ENCODE measurements around the gene COQ10B.

The COQ10B gene

DNA sequence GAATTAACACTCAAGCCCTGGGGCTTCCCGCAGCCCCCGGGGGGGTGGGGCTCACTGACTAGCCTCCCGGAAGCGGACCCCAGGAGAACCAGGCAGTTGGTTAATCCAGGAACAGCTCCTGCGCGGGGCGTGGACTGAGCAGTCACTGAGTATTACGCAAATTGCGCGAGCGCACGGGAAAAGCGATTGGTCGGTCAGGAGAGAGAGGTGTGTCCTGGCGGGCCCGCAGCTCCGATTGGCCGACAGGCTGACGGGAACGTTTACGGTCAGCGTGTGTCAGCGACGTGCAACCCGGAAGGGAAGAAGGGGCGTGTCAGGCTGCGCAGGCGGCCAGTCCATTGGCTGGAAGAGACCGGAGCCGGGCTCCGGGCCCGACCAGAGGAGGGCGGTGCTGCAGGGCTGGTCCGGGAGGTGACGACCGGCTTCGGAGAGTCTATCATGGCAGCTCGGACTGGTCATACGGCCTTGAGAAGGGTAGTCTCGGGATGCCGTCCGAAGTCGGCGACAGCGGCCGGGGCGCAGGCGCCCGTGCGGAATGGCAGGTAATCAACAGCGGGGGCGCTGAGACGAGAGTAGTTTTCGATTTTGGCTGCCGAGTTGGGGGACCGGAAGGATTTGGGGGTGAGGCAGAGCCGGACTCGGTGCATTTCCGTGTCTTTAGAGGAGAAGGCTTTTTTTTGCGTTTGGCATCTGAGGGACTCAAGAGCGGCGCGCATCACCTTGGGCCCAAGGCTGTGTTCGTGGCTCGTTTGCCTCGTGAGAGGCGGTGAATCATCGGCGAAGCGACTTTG is at the start of gene COQ10B:
TSS of gene COQ10B (plus strand) at position 430 of the 791 bp plus-strand sequence. CDS start at position 439, 9 bp downstream.
- no peaks in the 10 kb centered on the region for H3K36me3 ChIP-seq (ENCODE audit: insufficient read depth, low read depth, low read length)
- peak within 1 kb of the TSS; percentile 83 for H3K9ac ChIP-seq (ENCODE audit: low read depth, low read length)
- H3K4me3 ChIP-seq (ENCODE audit: low read length): peak within 1 kb of the TSS; percentile 82
- H3K4me1 ChIP-seq (ENCODE audit: insufficient read depth, low read length): peaks cover 8% of the 10 kb centered on the region
- H3K27me3 ChIP-seq (ENCODE audit: insufficient read depth, low read length): no peaks in the 10 kb centered on the region
- H3K27ac ChIP-seq (ENCODE audit: low read length): peak within 1 kb of the TSS; percentile 1
- H3K9me3 ChIP-seq (ENCODE audit: insufficient read depth, low read depth, low read length): no peaks in the 10 kb centered on the region

DNA sequence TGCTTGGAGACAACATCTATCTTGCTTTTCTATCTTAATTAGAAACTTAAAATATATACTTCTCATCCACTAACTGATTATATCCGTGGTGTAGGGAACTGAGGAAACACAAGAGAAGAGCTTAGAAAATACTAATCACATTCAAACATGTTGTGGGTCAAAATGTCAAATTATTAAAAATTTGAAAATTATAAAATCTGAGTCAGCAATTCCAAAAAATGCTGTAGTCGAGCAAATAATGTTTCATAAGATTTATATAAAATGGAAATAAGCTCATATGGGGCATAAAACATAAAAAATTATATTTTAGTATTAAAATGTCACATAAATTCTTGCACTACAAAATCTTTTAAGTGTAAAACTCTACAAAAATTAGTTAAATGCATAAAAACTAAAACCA is 47.8 kb upstream of the COQ10B start:
- H3K9ac ChIP-seq (ENCODE audit: low read depth, low read length): no peak overlapping the region
- no peaks in the 10 kb centered on the region for H3K4me1 ChIP-seq (ENCODE audit: insufficient read depth, low read length)
- no peak overlapping the region for H3K27ac ChIP-seq (ENCODE audit: low read length)
- H3K9me3 ChIP-seq (ENCODE audit: insufficient read depth, low read depth, low read length): no peaks in the 10 kb centered on the region
- H3K4me3 ChIP-seq (ENCODE audit: low read length): no peak overlapping the region
- H3K27me3 ChIP-seq (ENCODE audit: insufficient read depth, low read length): no peaks in the 10 kb centered on the region
- peaks cover 100% of the 10 kb centered on the region for H3K36me3 ChIP-seq (ENCODE audit: insufficient read depth, low read depth, low read length)

DNA sequence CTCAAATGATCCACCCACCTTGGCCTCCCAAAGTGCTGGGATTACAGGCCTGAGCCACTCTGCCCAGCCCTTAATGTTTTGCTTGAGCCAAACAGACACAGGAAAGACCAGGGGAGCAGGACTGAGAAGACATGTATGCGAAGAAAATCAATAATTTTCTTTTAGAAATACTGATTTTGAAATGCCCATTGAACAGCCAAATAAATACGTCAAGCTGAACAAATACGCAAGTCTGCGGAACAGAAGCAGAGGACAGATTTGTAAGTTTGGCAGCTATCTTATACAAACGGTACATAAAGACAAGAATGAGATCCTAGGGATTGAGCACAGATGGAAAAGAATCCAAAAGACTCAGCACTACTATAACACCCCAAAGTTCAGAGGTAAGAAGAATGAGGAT is 39.3 kb upstream of the COQ10B start:
- Histone ChIP-seq H3K36me3 (ENCODE audit: insufficient read depth, low read depth, low read length) (peaks cover 93% of the 10 kb centered on the region), H3K9me3 (ENCODE audit: insufficient read depth, low read depth, low read length) (no peaks in the 10 kb centered on the region), H3K27ac (ENCODE audit: low read length) (no peak overlapping the region)

DNA sequence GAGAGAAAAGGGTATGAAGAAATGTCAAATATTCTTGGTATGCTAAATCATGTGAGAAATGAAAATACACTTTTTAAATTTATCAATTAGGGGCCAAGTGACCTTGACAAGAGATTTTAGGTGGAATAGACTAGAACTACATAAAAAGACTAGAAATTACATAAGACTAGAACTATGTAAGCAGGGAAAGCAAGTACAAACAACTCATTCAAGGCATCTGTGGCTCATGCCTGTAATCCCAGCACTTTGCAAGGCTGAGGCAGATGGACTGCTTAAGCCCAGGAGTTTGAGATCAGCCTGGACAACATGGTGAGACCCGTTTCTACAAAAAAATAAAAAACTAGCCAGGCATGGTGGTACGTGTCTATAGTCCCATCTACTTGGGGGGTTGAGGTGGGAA is 38.8 kb upstream of the COQ10B start:
- no peaks in the 10 kb centered on the region for H3K27me3 ChIP-seq (ENCODE audit: insufficient read depth, low read length)
- H3K4me1 ChIP-seq (ENCODE audit: insufficient read depth, low read length): no peaks in the 10 kb centered on the region
- H3K9me3 ChIP-seq (ENCODE audit: insufficient read depth, low read depth, low read length): no peaks in the 10 kb centered on the region
- no peak overlapping the region for H3K27ac ChIP-seq (ENCODE audit: low read length)
- H3K36me3 ChIP-seq (ENCODE audit: insufficient read depth, low read depth, low read length): peaks cover 93% of the 10 kb centered on the region
- no peak overlapping the region for H3K9ac ChIP-seq (ENCODE audit: low read depth, low read length)
- no peak overlapping the region for H3K4me3 ChIP-seq (ENCODE audit: low read length)

More for the DNA sequence above, 39.3 kb upstream of the COQ10B start:
- no peaks in the 10 kb centered on the region for H3K27me3 ChIP-seq (ENCODE audit: insufficient read depth, low read length)
- no peak overlapping the region for H3K4me3 ChIP-seq (ENCODE audit: low read length)
- H3K4me1 ChIP-seq (ENCODE audit: insufficient read depth, low read length): no peaks in the 10 kb centered on the region
- no peak overlapping the region for H3K9ac ChIP-seq (ENCODE audit: low read depth, low read length)

DNA sequence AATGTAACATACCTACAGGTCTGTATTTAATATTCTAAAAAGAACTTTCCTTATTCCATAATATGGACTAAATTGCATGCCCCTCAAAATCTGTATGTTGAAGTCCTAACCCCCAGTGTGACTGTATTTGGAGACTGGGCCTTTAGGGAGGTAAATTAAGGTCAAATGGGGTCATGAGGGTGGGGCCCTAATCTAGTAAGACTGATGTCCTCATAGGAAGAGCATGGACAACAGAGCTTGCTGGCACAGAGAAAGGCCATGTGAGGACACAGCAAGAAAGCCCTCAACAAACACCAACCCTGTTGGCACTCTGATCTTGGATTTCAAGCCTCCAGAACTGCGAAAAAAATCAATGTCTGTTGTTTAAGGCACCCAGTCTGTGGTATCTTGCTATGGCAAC is 37.1 kb upstream of the COQ10B start:
- no peaks in the 10 kb centered on the region for H3K4me1 ChIP-seq (ENCODE audit: insufficient read depth, low read length)
- H3K9ac ChIP-seq (ENCODE audit: low read depth, low read length): no peak overlapping the region
- peaks cover 93% of the 10 kb centered on the region for H3K36me3 ChIP-seq (ENCODE audit: insufficient read depth, low read depth, low read length)
- H3K27me3 ChIP-seq (ENCODE audit: insufficient read depth, low read length): no peaks in the 10 kb centered on the region
- no peaks in the 10 kb centered on the region for H3K9me3 ChIP-seq (ENCODE audit: insufficient read depth, low read depth, low read length)
- H3K4me3 ChIP-seq (ENCODE audit: low read length): no peak overlapping the region
- no peak overlapping the region for H3K27ac ChIP-seq (ENCODE audit: low read length)

DNA sequence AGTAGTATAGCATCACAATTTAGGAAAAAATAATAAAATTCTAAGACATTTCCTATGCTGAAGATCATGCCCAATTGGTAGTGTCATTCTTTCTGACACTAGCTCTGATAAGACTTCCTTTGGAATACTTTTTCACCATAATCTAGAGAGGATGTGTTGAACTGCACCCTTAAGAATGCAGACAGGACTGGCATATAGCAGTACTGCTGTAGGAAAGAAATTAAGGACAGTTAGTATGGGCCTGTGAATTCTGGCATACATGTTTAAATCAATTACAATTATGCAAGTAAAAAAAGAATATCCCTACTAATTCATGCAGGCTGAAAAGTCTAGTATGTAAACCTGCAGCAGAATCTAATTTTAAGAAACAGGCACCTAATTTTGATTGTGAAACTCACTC is 33.9 kb upstream of the COQ10B start:
- no peaks in the 10 kb centered on the region for H3K27me3 ChIP-seq (ENCODE audit: insufficient read depth, low read length)
- H3K36me3 ChIP-seq (ENCODE audit: insufficient read depth, low read depth, low read length): peaks cover 97% of the 10 kb centered on the region
- H3K4me3 ChIP-seq (ENCODE audit: low read length): no peak overlapping the region
- H3K4me1 ChIP-seq (ENCODE audit: insufficient read depth, low read length): no peaks in the 10 kb centered on the region
- no peak overlapping the region for H3K9ac ChIP-seq (ENCODE audit: low read depth, low read length)
- H3K9me3 ChIP-seq (ENCODE audit: insufficient read depth, low read depth, low read length): no peaks in the 10 kb centered on the region
- H3K27ac ChIP-seq (ENCODE audit: low read length): no peak overlapping the region

DNA sequence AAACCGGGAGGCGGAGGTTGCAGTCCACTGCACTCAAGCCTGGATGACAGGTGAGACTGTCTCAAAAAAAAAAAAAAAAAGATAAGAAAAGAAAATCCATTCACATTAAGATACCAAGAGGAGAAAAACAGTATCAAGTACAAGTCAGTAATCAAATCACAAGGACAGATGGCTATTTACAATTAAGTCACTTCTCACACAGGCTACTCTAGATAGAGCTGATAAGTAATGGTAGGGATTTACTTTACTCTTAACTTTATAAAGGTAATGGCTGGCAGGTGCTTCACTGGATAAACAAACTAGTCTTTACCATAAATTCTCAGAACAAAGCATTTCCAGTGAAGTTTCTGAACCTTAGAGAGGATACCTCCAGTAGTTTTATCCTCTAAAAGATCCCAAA is 30.0 kb upstream of the COQ10B start:
- Histone ChIP-seq H3K36me3 (ENCODE audit: insufficient read depth, low read depth, low read length) (peaks cover 58% of the 10 kb centered on the region), H3K4me3 (ENCODE audit: low read length) (no peak overlapping the region), H3K9me3 (ENCODE audit: insufficient read depth, low read depth, low read length) (no peaks in the 10 kb centered on the region), H3K27me3 (ENCODE audit: insufficient read depth, low read length) (no peaks in the 10 kb centered on the region), H3K9ac (ENCODE audit: low read depth, low read length) (no peak overlapping the region), H3K27ac (ENCODE audit: low read length) (no peak overlapping the region), H3K4me1 (ENCODE audit: insufficient read depth, low read length) (no peaks in the 10 kb centered on the region)

DNA sequence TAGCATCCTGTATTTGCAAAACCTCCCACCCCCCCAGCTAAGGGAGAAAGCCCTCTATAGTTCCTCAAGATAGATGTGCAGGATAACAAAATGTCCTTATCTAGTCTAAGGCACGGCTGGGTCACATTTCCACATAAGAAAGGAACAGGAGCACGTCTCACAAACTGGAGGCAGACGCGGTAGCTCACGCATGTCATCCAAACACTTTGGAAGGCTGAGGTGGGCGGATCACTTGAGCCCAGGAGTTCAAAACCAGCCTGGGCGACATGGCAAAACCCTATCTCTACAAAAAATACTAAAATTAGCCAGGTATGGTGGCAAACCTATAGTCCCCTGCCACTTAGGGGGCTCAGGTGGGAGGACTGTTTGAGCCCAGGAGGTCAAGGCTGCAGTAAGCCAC is 27.8 kb upstream of the COQ10B start:
- Histone ChIP-seq H3K9me3 (ENCODE audit: insufficient read depth, low read depth, low read length) (no peaks in the 10 kb centered on the region), H3K27ac (ENCODE audit: low read length) (no peak overlapping the region), H3K9ac (ENCODE audit: low read depth, low read length) (no peak overlapping the region), H3K4me3 (ENCODE audit: low read length) (no peak overlapping the region), H3K4me1 (ENCODE audit: insufficient read depth, low read length) (no peaks in the 10 kb centered on the region), H3K36me3 (ENCODE audit: insufficient read depth, low read depth, low read length) (peaks cover 50% of the 10 kb centered on the region), H3K27me3 (ENCODE audit: insufficient read depth, low read length) (no peaks in the 10 kb centered on the region)

DNA sequence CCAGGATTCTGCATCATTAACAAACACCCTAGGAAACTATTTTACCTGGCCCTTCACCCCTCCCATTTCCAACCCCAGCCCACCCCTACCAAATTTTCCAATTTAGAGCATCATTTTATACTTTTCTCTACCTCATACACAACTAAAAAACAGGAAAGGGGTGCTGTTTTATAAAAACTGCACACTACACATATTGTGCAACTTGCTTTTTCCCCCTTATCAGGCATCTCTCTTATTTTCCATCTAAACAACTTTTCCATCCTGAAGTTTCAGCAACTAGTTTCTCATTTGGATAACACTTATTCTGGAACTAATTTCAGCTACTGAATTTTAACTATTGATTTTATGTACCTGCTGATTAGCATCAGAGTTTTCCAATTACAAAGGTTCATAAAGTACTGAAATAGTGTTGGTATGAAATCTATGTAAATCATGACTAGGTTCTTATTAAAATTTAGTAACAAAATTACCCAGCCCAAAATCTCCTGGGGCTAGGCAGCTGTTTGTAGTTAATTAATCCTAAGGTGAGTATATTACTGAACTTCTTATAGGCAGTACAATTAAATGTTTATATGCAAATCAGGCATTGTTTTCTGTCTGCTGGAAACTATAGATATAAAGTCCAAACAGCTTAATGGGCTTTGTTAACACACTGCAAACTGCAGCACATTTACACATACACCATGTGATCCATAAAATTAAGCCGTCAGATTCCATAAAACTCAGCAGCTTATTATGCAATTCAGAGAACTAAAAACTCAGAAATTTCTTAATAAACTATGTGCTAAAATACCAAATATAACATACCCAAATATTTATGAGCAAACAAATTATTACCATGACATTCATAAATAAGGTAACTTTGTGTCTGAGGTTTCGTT is 26.4 kb upstream of the COQ10B start:
- peaks cover 36% of the 10 kb centered on the region for H3K36me3 ChIP-seq (ENCODE audit: insufficient read depth, low read depth, low read length)
- H3K9ac ChIP-seq (ENCODE audit: low read depth, low read length): no peak overlapping the region

DNA sequence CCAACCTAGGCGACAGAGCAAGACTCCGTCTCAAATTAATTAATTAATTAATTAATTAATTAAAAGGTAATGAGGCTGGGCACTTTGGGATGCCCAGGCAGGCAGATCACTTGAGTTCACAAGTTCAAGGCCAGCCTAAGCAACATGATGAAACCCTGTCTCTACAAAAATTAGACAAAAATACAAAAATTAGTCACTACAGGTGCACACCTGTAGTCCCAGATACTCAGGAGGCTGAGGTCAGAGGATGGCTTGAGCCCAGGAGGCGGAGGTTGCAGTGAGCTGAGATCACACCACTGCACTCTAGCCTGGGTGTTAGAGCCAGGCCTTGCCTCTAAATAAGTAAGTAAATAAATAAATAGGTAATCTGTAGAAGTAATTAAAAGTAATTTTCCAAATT is 25.4 kb upstream of the COQ10B start:
- Histone ChIP-seq H3K36me3 (ENCODE audit: insufficient read depth, low read depth, low read length) (peaks cover 27% of the 10 kb centered on the region), H3K27me3 (ENCODE audit: insufficient read depth, low read length) (no peaks in the 10 kb centered on the region), H3K9ac (ENCODE audit: low read depth, low read length) (no peak overlapping the region), H3K27ac (ENCODE audit: low read length) (no peak overlapping the region), H3K4me3 (ENCODE audit: low read length) (no peak overlapping the region), H3K9me3 (ENCODE audit: insufficient read depth, low read depth, low read length) (no peaks in the 10 kb centered on the region), H3K4me1 (ENCODE audit: insufficient read depth, low read length) (peaks cover 2% of the 10 kb centered on the region; the same call in 1 of the 2 replicates)

More for the DNA sequence above, 26.4 kb upstream of the COQ10B start:
- no peaks in the 10 kb centered on the region for H3K9me3 ChIP-seq (ENCODE audit: insufficient read depth, low read depth, low read length)
- H3K4me3 ChIP-seq (ENCODE audit: low read length): no peak overlapping the region
- H3K4me1 ChIP-seq (ENCODE audit: insufficient read depth, low read length): no peaks in the 10 kb centered on the region
- no peaks in the 10 kb centered on the region for H3K27me3 ChIP-seq (ENCODE audit: insufficient read depth, low read length)
- H3K27ac ChIP-seq (ENCODE audit: low read length): no peak overlapping the region

DNA sequence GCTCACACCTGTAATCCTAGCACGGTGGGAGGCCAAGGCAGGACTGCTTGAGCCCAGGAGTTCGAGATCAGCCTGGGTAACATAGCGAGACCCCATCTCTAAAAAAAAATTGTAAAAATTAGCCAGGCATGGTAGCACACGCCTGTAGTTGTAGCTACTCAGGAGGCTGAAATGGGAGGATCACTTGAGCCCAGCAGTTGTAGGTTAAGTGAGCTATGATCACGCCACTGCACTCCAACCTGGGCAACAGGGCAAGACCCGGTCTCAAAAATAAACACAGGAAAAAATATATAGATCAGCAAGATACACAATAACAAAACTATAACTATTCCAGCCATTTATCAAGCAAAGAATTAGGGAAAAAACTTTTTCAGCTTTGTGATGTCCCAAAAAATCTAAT is 21.5 kb upstream of the COQ10B start:
- no peaks in the 10 kb centered on the region for H3K9me3 ChIP-seq (ENCODE audit: insufficient read depth, low read depth, low read length)
- H3K9ac ChIP-seq (ENCODE audit: low read depth, low read length): peak overlapping the region; percentile 20; the same call in 1 of the 2 replicates
- peaks cover 6% of the 10 kb centered on the region; the same call in 1 of the 2 replicates for H3K4me1 ChIP-seq (ENCODE audit: insufficient read depth, low read length)
- peak overlapping the region; percentile 21; the same call in 1 of the 2 replicates for H3K4me3 ChIP-seq (ENCODE audit: low read length)
- H3K27me3 ChIP-seq (ENCODE audit: insufficient read depth, low read length): no peaks in the 10 kb centered on the region
- H3K36me3 ChIP-seq (ENCODE audit: insufficient read depth, low read depth, low read length): peaks cover 15% of the 10 kb centered on the region
- H3K27ac ChIP-seq (ENCODE audit: low read length): no peak overlapping the region
